Measurements from ENCODE around the gene METTL3. TPM values are rescaled to one million over a fixed set of nuclear protein-coding genes. Genes with fewer than 3 reads are reported as not detected.

Gene METTL3
- total and polyA plus RNA-seq, 2 of the 8 experiments (the other 6 are each of a cell fraction or from before 2014, with no cell fraction given): 103 to 144 TPM

GRCh38 chr14:21535545-21536417 is 24.6 kb upstream of the METTL3 start (continued):
- TF ChIP-seq CHD7 (IDR thresholded peaks at IDR 0.05; ENCODE audit: insufficient replicate concordance, low read length) (no peak), POLR2A (IDR thresholded peaks at IDR 0.05; ENCODE audit: control extremely low read depth in 1 of 2, low read depth in 2 of 2, low read length in 2 of 2) (no peak), RXRA (IDR thresholded peaks at IDR 0.05; ENCODE audit: insufficient read depth, low read depth, low read length) (no peak), CHD2 (IDR thresholded peaks at IDR 0.05; ENCODE audit: low read length) (no peak), JUND (IDR thresholded peaks at IDR 0.05; ENCODE audit: low read length) (no peak), TAF1 (IDR thresholded peaks at IDR 0.05; ENCODE audit: low read depth, low read length) (peak; percentile 24), SIN3A (conservative IDR thresholded peaks at IDR 0.05 in 1 of 2, IDR thresholded peaks at IDR 0.05 in 1 of 2; ENCODE audit: low read depth in 1 of 2, low read length in 2 of 2) (peak in 1 of 2 experiments; percentile 82; a peak in 2 of 4 replicates), KDM5A (IDR thresholded peaks at IDR 0.05; ENCODE audit: low read length) (no peak), RNF2 (IDR thresholded peaks at IDR 0.05; ENCODE audit: borderline replicate concordance, low read depth, low read length, missing control alignments, poor library complexity, severe bottlenecking) (no peak)
